ENCODE data around the gene TPRG1L.

TPRG1L gene

DNA sequence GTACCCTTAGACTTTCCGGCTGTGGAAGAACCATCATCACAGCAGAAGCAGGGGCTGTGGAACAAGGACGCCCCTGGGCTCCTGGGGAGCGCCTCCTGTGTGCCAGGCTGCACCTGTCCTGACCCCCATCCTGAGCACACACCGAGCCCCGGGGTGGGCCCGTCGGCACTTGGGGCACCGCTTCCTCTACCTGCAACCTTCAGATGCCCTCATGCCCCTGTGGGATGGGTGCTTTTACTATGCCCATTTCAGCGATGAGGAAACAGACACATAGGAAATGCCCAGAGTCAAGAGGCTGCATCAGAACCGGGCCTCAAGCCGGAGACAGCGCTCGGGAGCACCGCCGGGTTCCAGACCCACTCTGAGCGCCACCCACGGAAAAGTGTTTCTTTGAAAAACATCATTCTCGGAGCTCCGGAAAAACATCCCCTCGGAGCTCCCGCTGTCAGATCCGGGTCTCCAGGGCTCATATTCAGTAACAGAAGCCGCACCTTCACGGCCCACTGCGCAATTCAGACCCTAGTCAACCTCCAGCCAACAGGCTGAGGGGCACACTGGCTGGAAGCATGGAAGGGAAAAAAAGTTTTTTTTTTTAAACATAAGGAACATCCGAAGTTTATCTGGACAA is 8.0 kb downstream of the TPRG1L start:
- no peak for TF ChIP-seq EZH2phosphoT487 (IDR thresholded peaks at IDR 0.05; ENCODE audit: low read depth)
- TF ChIP-seq, protein P1, sequence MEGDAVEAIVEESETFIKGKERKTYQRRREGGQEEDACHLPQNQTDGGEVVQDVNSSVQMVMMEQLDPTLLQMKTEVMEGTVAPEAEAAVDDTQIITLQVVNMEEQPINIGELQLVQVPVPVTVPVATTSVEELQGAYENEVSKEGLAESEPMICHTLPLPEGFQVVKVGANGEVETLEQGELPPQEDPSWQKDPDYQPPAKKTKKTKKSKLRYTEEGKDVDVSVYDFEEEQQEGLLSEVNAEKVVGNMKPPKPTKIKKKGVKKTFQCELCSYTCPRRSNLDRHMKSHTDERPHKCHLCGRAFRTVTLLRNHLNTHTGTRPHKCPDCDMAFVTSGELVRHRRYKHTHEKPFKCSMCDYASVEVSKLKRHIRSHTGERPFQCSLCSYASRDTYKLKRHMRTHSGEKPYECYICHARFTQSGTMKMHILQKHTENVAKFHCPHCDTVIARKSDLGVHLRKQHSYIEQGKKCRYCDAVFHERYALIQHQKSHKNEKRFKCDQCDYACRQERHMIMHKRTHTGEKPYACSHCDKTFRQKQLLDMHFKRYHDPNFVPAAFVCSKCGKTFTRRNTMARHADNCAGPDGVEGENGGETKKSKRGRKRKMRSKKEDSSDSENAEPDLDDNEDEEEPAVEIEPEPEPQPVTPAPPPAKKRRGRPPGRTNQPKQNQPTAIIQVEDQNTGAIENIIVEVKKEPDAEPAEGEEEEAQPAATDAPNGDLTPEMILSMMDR (IDR thresholded peaks at IDR 0.05; ENCODE audit: low read depth, low read length) = no peak
- H2AFZ ChIP-seq (ENCODE audit: low read depth, low read length) = no peak overlapping the region
- H3K27me3 ChIP-seq (ENCODE audit: low read depth, low read length) = no peaks in the 10 kb centered on the region
- no peak overlapping the region for H3K9ac ChIP-seq (ENCODE audit: low read length)
- H3K27ac ChIP-seq (ENCODE audit: low read length) = no peak overlapping the region
- H3K79me2 ChIP-seq (ENCODE audit: low read length) = no peaks in the 10 kb centered on the region
- no peak overlapping the region for H3K4me3 ChIP-seq (ENCODE audit: low read length)
- H3K9me3 ChIP-seq (ENCODE audit: insufficient read depth, low read length) = no peaks in the 10 kb centered on the region
- H3K4me1 ChIP-seq (ENCODE audit: low read length) = peaks cover 4% of the 10 kb centered on the region; the same call in 1 of the 2 replicates
- peaks cover 25% of the 10 kb centered on the region for H3K36me3 ChIP-seq (replicated peaks; ENCODE audit: low read depth, low read length)
- no peak overlapping the region for H3K4me2 ChIP-seq (ENCODE audit: low read length)
- H4K20me1 ChIP-seq (ENCODE audit: insufficient read depth, low read length) = no peaks in the 10 kb centered on the region

- Histone ChIP-seq H3K79me2 (ENCODE audit: low read length) (no peaks in the 10 kb centered on the region), H3K4me3 (ENCODE audit: low read length) (no peak overlapping the region), H3K9ac (ENCODE audit: low read length) (no peak overlapping the region), H4K20me1 (ENCODE audit: insufficient read depth, low read length) (no peaks in the 10 kb centered on the region), H3K36me3 (replicated peaks; ENCODE audit: low read depth, low read length) (peaks cover 24% of the 10 kb centered on the region), H3K4me2 (ENCODE audit: low read length) (no peak overlapping the region), H2AFZ (ENCODE audit: low read depth, low read length) (no peak overlapping the region), H3K27me3 (ENCODE audit: low read depth, low read length) (no peaks in the 10 kb centered on the region), H3K9me3 (ENCODE audit: insufficient read depth, low read length) (no peaks in the 10 kb centered on the region), H3K4me1 (ENCODE audit: low read length) (peaks cover 4% of the 10 kb centered on the region; the same call in 1 of the 2 replicates), H3K27ac (ENCODE audit: low read length) (no peak overlapping the region)
- TF ChIP-seq EZH2phosphoT487 (IDR thresholded peaks at IDR 0.05; ENCODE audit: low read depth) = no peak
- TF ChIP-seq, protein P1 (IDR thresholded peaks at IDR 0.05; ENCODE audit: low read depth, low read length) = no peak
Measured at GRCh38 chr1:3633344-3634058, 8.7 kb downstream of the TPRG1L start.

DNA sequence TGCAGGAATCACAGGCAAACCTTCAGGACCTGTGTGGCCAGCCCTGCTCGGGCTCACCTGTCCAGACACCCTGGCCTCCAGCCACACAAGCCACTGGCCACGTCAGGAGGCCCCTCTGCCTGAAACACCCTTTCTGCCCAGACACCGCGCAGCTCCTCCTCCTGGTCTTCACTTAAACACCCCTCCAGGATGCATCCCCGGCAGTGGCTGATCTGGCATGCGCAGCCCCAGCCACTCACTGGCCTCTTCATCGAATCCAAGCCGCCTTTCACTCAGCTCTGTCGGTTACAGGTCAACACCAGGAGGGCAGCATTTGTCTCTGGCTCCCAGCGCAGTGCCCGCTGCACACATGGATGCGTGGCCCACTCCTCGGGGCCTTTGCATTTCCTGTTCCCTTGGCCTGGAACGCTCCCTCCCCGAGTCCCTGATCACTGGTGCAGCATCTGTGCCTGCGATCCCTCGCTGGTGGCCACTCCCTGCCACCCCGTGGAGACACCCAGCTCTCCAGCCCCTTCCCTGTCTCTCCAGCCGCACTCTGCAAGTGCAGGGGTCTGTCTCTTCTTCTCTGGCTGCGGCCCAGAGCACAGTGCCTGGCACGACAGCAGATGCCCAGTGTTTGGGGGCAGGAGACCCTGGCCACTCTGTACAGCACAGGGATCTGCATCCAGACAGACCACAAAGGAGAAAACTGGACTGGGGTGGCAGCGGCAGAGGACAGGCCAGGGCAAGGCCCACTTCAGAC is 9.4 kb downstream of the TPRG1L start:
- Histone ChIP-seq H3K4me3 (ENCODE audit: low read length) (no peak overlapping the region), H3K27me3 (ENCODE audit: low read depth, low read length) (no peaks in the 10 kb centered on the region), H3K9ac (ENCODE audit: low read length) (no peak overlapping the region), H3K9me3 (ENCODE audit: insufficient read depth, low read length) (no peaks in the 10 kb centered on the region), H3K36me3 (replicated peaks; ENCODE audit: low read depth, low read length) (peaks cover 18% of the 10 kb centered on the region), H3K27ac (ENCODE audit: low read length) (no peak overlapping the region), H2AFZ (ENCODE audit: low read depth, low read length) (no peak overlapping the region), H3K79me2 (ENCODE audit: low read length) (no peaks in the 10 kb centered on the region), H4K20me1 (ENCODE audit: insufficient read depth, low read length) (no peaks in the 10 kb centered on the region), H3K4me1 (ENCODE audit: low read length) (peaks cover 4% of the 10 kb centered on the region; the same call in 1 of the 2 replicates), H3K4me2 (ENCODE audit: low read length) (no peak overlapping the region)
- TF ChIP-seq, protein P1 (IDR thresholded peaks at IDR 0.05; ENCODE audit: low read depth, low read length) = no peak
- no peak for TF ChIP-seq EZH2phosphoT487 (IDR thresholded peaks at IDR 0.05; ENCODE audit: low read depth)

GRCh38 chr1:3636080-3636479 is 11.3 kb downstream of the TPRG1L start:
- Histone ChIP-seq H4K20me1 (ENCODE audit: insufficient read depth, low read length) (no peaks in the 10 kb centered on the region), H3K36me3 (replicated peaks; ENCODE audit: low read depth, low read length) (peaks cover 12% of the 10 kb centered on the region), H2AFZ (ENCODE audit: low read depth, low read length) (no peak overlapping the region), H3K27ac (ENCODE audit: low read length) (no peak overlapping the region), H3K4me3 (ENCODE audit: low read length) (no peak overlapping the region), H3K4me1 (ENCODE audit: low read length) (no peaks in the 10 kb centered on the region), H3K4me2 (ENCODE audit: low read length) (no peak overlapping the region), H3K9ac (ENCODE audit: low read length) (no peak overlapping the region), H3K9me3 (ENCODE audit: insufficient read depth, low read length) (no peaks in the 10 kb centered on the region), H3K27me3 (ENCODE audit: low read depth, low read length) (no peaks in the 10 kb centered on the region), H3K79me2 (ENCODE audit: low read length) (no peaks in the 10 kb centered on the region)
- no peak for TF ChIP-seq EZH2phosphoT487 (IDR thresholded peaks at IDR 0.05; ENCODE audit: low read depth)
- TF ChIP-seq, protein P1 (IDR thresholded peaks at IDR 0.05; ENCODE audit: low read depth, low read length) = no peak

Data from OCI-LY3 (cell line).